Stimulated activated CD4-positive, alpha-beta T cell treated with anti-CD3 and anti-CD28 coated beads, Interleukin-2, amount 100 ng/mL, for 48 hours (primary cell): ENCODE results near the gene PRKG1.

ENCODE experiments used
- DNase-seq, 2 donors: peaks; one replicate each; pipeline ENCODE4 v3.0.0-alpha.2; 2020

Gene PRKG1

DNA sequence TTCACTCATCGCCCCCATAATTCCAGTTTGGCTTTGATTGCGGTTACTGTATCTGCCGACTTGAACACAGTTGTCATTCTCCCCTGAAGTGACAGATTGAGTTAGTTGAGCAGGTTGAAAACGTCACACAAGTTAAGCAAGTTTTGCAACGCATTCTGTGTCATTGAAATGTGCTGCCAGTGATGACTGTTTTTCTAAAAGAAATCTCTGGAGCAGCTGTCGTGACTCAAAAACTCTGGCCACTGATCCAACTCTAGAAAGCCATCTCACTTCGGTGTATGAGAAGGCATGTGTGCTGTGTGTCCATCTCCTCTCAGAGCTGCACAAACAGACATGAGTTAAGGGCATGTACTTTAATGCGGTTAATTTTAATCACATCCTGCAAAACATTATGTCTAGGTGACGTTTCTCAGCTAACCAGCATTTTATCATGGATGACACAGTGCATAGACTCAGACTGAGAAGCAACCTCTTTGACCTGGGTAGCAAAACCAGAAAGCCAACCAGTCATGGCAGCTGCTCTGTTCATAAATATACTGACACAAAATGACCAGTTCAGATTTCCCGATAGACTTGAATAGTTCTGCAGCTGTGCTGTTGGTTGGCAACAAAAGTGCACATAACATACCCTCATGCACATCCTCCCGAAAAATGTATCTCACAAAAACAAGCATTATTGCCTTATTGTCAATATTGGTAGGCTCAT, 555.8 kb downstream of the PRKG1 start:
- DNase-seq, result no peak

DNA sequence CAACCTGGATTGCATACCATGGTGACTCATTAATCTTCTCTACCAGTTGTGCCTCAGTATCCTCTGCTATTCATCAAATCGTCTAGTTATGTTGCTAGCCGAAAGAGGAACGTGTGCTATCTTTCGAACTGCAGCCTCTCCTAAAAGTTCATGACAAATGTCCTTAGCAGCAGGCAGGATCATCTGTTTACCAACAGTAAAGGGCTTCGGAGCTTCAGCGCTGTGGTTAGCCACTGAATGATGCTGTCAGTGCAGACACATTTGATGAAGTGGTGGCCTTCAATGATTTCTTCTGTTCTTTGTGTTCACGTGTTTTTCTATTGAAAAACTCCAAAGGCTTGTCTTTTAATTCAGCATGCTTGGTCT, 556.3 kb downstream of the PRKG1 start:
- no peak for DNase-seq

DNA sequence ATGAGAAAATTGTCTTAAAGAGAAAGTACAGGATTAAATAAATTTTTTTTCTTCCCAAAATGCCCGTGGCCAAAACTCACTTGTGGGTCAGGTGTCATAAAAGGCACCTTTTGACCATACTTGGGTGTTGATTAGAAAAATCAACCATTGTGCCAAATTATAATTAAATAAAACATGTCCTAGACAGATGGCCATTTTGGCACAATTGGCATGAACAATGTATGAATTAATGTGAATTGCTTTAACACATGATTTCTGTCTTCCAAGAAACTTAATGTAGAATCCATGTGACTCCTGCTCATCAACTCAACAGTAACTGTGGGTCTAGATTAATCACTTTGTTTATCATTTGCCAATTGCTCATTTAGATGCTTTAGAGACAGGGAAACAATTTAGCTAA, 561.1 kb downstream of the PRKG1 start:
- DNase-seq, result no peak

DNA sequence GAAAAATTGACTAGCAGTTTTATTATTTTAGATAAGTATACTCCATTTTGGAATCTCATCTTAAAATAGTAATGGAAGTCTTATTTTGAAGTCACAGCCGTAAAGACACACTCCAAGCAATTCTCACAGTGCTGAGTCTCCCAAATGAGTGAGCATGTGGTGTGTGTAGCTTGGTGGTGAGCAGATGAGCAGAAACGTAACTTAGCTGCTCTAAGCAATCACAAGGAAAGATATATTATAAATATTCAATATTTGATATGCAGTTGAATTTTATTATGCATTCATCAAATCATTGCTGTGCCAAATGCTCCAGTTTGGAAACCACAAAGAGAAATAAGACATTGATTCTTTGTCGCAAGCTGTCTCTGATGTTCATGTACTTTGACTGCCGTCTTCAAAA, 563.9 kb downstream of the PRKG1 start:
- DNase-seq, result no peak

DNA sequence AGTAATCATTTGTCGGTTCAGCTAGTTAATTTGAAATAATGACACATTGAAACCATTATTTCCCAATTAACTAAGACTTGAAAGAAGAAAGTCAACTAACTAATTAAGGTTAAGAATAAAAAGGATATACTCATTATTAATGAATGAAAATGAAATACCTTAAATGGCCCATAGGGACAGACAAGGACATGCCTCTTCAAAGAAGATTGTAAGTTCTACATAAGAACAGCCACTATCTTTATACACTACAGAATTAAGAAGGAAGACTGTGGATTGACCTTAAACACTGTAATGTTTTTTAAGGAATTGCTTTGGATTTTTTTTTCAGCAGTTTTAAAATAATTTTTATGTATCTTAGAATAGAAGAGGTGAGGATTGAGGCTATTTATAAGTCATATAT, 564.5 kb downstream of the PRKG1 start:
- no peak for DNase-seq

DNA sequence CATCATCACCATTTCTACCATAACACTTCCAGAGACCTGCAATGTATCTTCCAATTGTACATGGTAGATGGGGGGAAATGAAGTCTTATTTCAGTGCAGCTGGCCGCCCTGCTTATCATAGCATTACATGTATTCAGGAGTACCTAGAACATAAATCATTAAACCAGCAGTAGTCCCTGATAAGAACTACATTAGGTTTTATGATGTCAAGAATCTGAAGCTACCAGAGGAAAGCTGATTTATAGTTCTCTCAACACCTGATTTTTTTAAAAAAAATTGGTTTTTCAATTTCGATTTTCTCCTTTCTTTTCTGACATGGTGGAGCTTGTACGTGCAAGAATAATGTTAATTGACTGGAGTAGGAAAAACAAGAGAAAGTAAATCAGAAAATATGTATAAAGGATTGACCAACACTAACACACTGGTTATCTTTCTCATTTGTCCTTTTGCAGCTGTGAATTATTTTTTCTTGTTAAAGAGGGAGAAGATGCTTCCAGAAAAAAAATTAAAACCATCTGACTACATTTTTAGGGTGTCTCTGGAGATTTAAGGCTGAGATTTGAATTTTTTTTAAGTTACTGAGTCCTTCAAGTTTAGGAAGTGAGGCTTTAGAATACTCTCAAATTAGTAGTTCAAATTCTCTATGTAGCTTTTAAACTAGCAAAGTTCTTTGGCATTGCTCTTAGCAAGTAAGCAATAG, 566.0 kb downstream of the PRKG1 start:
- no peak for DNase-seq

DNA sequence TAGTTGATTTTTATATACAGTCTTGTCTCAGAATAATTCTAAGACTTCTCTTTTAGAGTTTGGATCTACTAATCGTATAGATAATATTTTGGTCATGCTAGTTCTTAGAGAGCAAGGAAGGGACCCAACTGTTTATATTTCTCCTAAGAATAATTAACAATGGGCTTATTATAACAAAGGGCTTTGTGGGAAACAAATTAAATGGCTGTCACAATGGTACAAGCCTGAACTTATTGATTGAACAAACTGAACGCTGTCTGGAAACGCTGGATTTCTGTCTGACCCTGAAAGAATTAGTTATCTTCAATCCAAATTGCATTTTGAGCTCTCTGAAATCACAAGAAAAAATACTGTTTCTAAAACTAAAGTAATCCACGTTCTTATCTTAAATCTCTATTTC, 568.3 kb downstream of the PRKG1 start:
- DNase-seq, result no peak

DNA sequence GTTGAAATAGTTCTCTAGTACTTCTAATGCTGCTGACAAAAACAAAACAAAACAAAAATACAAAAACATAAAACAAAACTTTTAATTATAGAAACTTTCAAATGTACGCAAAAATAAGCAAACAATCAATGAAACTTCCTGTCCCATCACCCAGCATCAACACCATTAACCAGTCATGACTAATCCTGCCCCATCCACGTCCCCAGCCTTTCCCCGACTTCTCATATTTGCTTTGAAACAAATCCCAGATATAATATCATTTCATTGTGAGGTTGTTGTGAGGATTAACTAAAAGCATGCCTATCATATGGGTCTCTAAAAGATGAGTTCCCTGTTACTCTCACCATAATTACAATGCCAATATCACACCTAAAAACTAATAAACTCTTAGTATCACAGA, 569.4 kb downstream of the PRKG1 start:
- DNase-seq, result no peak

DNA sequence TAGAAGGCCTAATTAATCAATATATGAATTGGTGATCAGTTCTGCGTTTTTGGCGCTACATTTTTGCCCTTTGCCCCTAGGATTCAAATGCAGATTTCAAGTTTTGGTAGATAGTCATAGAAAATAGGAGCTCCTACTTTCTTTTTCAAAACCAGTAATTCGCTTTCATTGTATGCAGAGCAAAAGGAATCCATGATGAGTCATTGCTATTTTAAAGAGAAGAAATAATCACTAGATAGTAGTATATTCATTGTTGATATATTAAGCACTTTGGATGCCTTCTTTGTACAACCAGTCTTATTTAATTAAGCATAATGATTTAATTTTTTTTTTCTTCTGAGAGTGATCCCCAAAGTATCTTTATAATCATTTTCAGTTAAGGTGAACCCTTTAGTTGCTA, 574.8 kb downstream of the PRKG1 start:
- DNase-seq, result no peak

DNA sequence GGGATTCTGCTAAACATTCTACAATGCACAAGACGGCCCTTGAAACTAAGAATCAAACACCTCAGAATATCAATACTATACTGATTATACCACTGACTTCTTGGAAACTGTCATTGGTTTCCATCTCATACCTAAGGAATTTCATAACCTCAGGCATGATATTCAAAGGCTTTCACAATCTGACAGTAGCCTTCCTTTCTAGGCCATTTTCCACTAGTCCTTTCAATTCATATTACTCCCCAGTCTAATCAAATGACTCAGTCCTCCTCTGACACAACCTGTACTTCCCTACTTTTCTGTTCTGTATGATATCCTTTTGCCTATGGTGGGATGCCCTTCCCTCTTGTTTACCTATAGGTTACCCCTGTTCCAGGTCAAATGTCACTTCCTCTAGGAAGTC, 576.8 kb downstream of the PRKG1 start:
- DNase-seq, result no peak

DNA sequence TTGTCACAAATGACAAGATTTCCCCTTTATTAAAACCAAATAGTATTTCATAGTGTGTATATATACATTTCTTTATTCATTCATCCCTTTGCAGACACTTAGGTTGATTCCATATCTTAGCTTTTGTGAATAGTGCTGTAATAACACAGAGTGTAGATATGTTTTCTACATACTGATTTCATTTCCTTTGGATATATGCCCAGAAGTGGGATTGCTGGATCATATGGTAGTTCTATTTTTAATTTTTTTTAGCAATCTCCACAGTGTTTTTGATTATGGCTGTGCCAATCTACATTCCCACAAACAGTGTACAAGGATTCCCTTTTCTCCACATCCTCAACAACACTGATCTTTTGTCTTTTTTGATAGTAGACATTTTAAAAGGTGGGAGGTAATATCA, 578.7 kb downstream of the PRKG1 start:
- DNase-seq, result no peak

DNA sequence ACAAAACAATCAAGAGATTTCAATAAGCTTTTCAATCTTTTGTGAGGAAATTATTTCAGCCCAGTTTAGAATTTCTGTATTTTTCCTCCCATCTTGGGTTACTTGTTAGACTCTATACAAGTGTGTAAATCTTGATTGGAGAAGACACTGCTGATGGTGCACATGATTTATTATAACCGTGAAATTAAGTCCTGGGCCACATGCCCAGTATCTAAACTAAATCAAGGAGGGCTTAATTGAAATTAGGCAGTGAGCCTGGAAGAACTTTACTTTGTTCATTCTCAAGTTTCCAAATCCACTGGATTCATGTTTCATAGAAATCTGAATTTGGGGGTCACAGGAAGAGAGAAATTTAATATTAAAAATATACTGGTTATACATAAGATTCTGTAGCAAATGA, 580.6 kb downstream of the PRKG1 start:
- DNase-seq, result no peak

DNA sequence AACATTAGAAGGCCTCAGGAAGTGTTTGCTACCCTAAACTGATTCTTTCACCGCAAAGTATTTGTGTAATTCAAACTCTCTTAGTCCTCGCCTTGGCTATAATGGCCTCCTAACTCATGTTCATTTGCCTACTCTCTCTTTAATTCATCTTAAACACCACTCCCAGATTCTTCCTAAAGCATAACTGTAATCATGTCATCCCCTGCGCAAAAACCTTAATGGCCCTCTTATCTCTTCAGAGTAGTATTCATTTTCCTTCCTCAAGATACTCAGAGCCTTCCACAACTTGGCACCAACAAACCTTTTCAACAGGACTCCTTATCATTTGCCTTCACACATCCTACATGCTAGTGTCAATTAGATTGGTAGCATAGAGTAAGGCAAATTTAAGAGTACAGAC, 582.2 kb downstream of the PRKG1 start:
- DNase-seq, result no peak

DNA sequence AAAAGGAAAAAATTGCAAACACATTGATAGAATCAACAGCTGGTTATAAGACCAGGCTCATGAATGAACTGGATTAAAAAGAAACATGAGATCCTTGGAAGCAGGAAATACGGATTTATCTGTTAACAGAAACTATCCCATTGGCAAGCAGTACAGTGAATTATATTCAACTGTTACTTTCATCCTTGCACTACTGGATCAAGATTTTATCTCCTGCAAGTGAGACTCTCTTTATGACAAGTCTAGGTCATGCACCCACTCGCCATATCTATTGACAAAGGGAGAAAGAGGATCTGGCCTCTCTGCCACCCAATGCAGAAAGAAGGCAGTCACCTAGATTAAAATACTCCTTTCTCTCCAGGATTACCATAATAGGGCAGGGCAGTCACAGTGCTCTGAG, 583.7 kb downstream of the PRKG1 start:
- DNase-seq, result no peak

DNA sequence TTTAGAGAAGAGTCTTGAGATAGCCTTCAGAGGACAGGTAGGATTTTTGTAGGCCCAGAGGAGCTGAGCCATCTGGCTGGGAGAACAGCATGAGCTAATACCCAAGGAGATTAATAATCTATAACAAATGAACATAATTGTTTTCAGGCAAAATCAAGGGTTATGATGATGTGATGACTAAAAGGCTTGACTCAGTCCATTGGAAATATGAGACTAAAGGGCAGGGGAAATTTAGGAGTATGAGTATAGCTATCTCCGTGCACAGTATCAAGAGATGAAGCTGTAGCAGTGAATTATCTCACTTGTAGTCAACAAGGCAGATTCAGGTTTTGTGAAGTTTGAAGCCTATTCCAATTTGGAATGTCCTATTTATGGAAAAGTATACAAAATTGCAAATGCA, 585.1 kb downstream of the PRKG1 start:
- DNase-seq, result no peak

DNA sequence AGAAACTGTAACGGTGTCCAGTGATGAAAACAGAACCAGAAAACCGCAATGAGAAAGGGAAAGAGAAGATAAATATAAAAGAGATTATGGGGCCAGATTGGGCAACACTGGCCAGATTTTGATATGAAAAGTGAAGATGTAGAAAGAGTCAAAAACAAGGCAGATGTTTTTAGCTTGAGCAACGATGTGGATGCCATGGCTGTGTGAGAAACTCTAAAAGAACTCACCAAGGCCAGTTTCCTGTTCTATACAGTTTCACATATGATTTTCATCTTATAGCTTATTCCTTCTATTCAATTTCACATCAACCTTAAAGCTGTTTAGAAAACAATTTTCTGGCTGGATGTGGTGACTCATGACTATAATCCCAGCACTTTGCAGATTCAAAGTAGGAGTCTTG, 588.8 kb downstream of the PRKG1 start:
- no peak for DNase-seq

DNA sequence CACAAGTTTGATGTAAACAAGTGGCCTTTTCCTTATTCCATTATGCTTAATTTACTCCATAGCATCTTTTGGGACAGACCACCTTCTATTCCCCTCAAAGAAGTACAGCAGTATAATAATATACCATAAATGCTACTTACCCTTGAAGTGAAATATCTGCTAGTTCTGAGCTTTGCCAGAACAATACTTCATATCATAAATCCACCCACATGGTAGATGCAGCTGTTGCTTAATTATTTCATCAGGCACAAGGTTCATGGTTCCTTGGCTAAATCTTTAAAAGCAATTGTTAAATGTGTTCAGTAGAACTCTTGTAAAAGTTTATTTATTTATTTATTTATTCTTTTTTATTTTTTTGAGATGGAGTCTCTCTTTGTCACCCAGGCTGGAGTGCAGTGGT, 592.2 kb downstream of the PRKG1 start:
- DNase-seq, result no peak

DNA sequence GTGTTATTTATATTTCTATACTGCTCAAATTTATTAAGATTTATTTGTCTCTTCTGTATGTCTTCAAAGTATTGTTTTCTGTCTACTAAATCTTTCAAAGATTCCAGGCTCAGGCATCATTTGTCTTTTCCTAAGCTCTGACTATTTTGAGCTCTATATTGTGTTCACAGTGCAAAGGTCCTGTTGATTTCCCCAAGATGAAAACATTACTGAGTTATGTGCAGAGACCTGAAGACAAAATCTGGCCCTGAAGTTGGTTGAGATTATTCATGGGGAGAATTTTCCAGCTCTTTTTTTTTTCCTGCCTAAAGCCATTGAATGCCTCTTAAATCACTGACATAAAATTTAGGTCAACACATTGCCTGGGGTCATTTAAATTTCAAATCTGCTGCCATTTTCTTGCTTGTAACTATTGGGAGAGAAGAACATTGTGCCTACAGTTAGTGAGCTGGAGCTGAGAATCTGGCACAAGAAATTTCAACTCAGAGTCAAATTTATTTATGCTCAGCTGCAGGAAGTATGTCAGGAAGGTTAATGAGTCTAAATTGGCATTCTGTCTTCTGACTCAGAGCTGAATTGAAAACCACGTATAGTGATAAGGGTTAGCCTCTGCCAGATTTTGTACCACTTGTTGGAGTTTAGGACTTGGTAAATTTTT, 593.5 kb downstream of the PRKG1 start:
- DNase-seq, result no peak

DNA sequence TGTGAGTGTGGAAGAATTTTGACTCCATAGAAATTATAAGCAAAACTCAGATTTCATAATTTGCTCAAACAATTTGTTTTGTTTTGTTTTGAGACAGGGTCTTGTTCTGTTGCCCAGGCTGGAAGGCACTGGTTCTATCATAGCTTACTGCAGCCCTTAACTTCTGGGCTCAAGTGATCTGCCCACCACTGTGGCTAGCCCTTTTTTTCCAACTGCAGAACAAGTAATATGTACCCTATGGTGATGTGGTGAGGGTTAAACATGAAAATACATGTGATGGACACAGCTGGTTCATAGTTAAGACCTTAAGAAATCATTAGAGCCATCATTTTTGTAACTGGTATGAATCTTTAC, 594.0 kb downstream of the PRKG1 start:
- no peak for DNase-seq

DNA sequence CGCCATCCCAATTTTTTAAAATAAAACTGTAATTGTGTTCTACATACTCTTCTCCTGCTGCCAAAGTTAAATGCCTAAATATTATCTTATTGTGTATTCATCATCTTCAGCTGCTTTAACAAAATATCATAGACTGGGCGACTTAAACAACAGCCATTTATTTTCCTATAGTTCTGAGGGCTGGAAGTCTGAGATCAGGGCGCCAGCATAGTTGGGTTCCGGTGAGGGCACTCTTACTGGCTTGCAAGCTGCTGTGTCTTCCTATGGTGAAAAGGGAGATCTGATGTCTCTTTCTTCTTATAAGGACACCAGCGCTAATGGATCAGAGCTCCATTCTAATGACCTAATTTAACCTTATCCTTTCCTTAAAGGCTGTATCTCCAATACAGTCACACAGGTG, 594.8 kb downstream of the PRKG1 start:
- DNase-seq, result no peak

DNA sequence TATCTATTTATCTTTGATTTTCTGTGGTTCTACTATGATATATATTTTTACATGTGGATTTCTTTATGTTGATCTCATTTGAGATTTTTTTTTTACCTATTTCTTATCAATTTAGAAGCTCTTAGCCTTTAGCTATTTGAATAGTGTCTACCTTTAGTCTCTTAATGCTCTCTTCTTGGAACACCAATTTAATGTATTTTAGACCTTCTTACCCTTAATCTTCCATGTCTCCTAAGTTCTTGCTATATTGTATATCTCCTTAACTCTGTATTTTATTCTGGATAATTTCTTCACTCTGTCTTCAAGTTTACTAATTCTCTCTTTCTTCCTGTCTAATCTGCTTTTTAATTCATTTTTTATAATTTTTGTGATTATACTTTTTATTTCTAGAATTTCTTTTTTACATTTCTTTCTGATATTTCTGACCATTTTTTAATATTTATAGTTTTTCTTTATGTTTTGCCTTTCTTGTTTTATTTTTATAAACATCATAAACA, 597.8 kb downstream of the PRKG1 start:
- DNase-seq, result no peak

DNA sequence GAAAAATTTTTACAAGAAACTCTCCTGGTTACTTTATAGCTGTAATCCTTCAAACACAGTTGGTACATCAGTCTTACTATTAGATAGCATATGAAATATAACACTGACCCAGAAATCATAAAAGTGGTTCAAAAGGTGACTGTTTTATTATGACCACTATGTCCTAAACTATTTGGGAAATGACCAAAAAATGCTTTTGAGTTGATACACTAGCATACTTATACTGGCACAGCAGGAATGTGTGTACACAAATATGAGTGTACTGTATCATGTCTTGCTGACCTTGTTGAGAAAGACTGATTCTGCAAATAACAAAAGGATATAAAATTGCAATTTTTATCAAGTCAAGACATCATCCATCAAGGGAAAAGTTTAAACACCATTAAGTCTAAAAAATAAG, 600.8 kb downstream of the PRKG1 start:
- no peak for DNase-seq

DNA sequence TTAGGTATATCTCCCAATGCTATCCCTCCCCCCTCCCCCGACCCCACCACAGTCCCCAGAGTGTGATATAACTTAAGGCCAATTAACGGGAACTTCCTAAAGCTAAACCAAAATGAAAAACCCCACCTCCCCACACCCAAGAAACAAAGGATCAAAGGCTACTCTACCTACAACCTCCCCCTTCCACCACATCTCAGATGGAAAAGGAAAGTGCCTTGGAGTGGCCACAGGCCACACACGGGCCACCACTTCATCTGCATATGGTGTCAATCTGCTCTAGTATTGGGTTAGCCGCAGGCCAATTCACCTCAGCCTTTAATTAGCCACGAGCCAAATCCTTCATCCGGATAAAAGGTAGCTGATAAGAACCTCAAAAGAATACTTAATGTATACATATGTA, 605.6 kb downstream of the PRKG1 start:
- DNase-seq, result no peak

DNA sequence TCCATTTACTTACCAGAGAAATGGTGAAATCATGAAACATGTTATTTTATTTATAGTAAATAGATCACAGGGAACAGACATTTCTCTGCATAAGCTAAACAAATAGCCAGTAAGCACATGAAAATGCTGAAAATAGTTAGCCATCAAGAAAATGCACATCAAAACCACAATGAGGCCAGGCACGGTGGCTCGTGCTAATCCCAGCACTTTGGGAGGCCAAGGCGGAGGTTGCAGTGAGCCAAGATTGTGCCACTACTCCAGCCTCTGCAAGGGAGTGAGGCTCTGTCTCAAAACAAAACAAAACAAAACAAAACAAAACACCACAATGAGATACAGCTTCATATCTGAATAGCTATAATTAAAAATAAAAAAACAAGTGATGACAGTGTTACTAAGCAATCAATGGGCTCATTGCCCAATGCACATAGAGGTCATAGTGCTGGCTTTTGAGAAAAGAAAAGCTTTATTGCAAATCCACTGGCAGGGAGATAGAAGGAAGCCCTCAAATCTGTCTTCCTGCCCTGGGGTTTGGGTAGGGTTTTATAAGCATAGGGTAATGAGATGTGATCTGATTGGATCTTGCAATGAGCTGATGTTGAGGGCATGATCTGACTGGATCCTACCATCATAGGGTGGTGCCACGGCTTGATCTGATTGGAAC, 608.9 kb downstream of the PRKG1 start:
- DNase-seq, result no peak
